Neural crest cell (in vitro differentiated cells): ENCODE results near the gene SMAD5. TPM values are rescaled to one million over a fixed set of nuclear protein-coding genes. Genes with fewer than 3 reads are reported as not detected.

Experiments used
- DNase-seq: peaks from one replicate; pipeline ENCODE4 v3.0.0; 2021; ENCODE audit warnings: low read depth, mixed read lengths, low spot score
- H3K27ac Mint-ChIP-seq: one replicate; pipeline ENCODE4 v1.8.0; 2021; ENCODE audit warnings: mild to moderate bottlenecking, mixed read lengths; ENCODE audit not compliant: unreplicated experiment
- H3K27me3 Mint-ChIP-seq: 2 replicates; pipeline ENCODE4 v1.8.0; 2021; ENCODE audit warnings: low read depth, mild to moderate bottlenecking, mixed read lengths
- H3K36me3 Mint-ChIP-seq: 2 replicates; pipeline ENCODE4 v1.8.0; 2021; ENCODE audit warnings: low read depth, mild to moderate bottlenecking, mixed read lengths
- H3K4me1 Mint-ChIP-seq: 2 replicates; pipeline ENCODE4 v1.8.0; 2021; ENCODE audit warnings: mixed read lengths
- H3K4me3 Mint-ChIP-seq: one replicate; pipeline ENCODE4 v1.8.0; 2021; ENCODE audit warnings: mild to moderate bottlenecking, mixed read lengths
- H3K9me3 Mint-ChIP-seq: 2 replicates; pipeline ENCODE4 v1.8.0; 2021; ENCODE audit warnings: mixed read lengths
- CTCF ChIP-seq: fragments of 200-600 bp; sonication (generic); conservative IDR thresholded peaks from 2 replicates; pipeline ENCODE4 v1.5.0; 2021; ENCODE audit warnings: antibody characterized with exemption, mild to moderate bottlenecking
- total RNA-seq: library from RNA; stranded (reverse); gene quantifications from 2 replicates; pipeline ENCODE4 v1.2.1, GENCODE V29; 2021

The SMAD5 gene
- total RNA-seq, 1 donor from 2014 or later, result 82.6 TPM

- H3K4me1 Mint-ChIP-seq, result peaks cover 24% of the 10 kb centered on the region
- H3K36me3 Mint-ChIP-seq, result peaks cover 15% of the 10 kb centered on the region
- H3K27ac Mint-ChIP-seq, result no peak within 1 kb of the TSS
- H3K9me3 Mint-ChIP-seq, result no peaks in the 10 kb centered on the region
- no peak for TF ChIP-seq CTCF
- DNase-seq, result peak; percentile 44
- H3K4me3 Mint-ChIP-seq, result peak within 1 kb of the TSS; percentile 84
- H3K27me3 Mint-ChIP-seq, result peaks cover 84% of the 10 kb centered on the region
These were observed 60.1 kb downstream of the SMAD5 start, which contains the start of gene SMIM32 for GRCh38 chr5:136192526-136193321. SMIM32 (minus strand) TSS chr5:136193162; CDS start chr5:136192524, 638 bp downstream.

- peak overlapping the region; percentile 84 for H3K4me3 Mint-ChIP-seq
- H3K36me3 Mint-ChIP-seq, result peaks cover 9% of the 10 kb centered on the region
- no peak overlapping the region for H3K27ac Mint-ChIP-seq
- no peak for TF ChIP-seq CTCF
- H3K4me1 Mint-ChIP-seq, result peaks cover 24% of the 10 kb centered on the region
- no peak for DNase-seq
- H3K27me3 Mint-ChIP-seq, result peaks cover 83% of the 10 kb centered on the region
- H3K9me3 Mint-ChIP-seq, result no peaks in the 10 kb centered on the region
These were observed 60.8 kb downstream of the SMAD5 start for GRCh38 chr5:136193322-136193935.

GRCh38 chr5:136194576-136194975, 61.9 kb downstream of the SMAD5 start:
- no peak for DNase-seq
- Mint-ChIP-seq H3K27me3 (peaks cover 78% of the 10 kb centered on the region), H3K27ac (no peak overlapping the region), H3K4me3 (no peak overlapping the region), H3K9me3 (no peaks in the 10 kb centered on the region), H3K36me3 (no peaks in the 10 kb centered on the region), H3K4me1 (peaks cover 24% of the 10 kb centered on the region)
- TF ChIP-seq CTCF, result no peak

- peaks cover 75% of the 10 kb centered on the region for H3K27me3 Mint-ChIP-seq
- H3K9me3 Mint-ChIP-seq, result no peaks in the 10 kb centered on the region
- peaks cover 24% of the 10 kb centered on the region for H3K4me1 Mint-ChIP-seq
- no peak for TF ChIP-seq CTCF
- H3K27ac Mint-ChIP-seq, result no peak overlapping the region
- DNase-seq, result no peak
- H3K36me3 Mint-ChIP-seq, result no peaks in the 10 kb centered on the region
- peak overlapping the region; percentile 19 for H3K4me3 Mint-ChIP-seq
These were observed 63.6 kb downstream of the SMAD5 start for GRCh38 chr5:136195971-136196820.

- no peak overlapping the region for H3K4me3 Mint-ChIP-seq
- no peak overlapping the region for H3K27ac Mint-ChIP-seq
- H3K36me3 Mint-ChIP-seq, result no peaks in the 10 kb centered on the region
- DNase-seq, result no peak
- TF ChIP-seq CTCF, result no peak
- peaks cover 26% of the 10 kb centered on the region for H3K4me1 Mint-ChIP-seq
- H3K9me3 Mint-ChIP-seq, result no peaks in the 10 kb centered on the region
- peaks cover 75% of the 10 kb centered on the region for H3K27me3 Mint-ChIP-seq
These were observed 65.0 kb downstream of the SMAD5 start for GRCh38 chr5:136197462-136198142.
